ENCODE measurements around the gene VAT1L. TPM values are rescaled to one million over a fixed set of nuclear protein-coding genes. Genes with fewer than 3 reads are reported as not detected.

The VAT1L gene
- total and polyA plus RNA-seq, 2 donors: 5.8 to 33.2 TPM

DNA sequence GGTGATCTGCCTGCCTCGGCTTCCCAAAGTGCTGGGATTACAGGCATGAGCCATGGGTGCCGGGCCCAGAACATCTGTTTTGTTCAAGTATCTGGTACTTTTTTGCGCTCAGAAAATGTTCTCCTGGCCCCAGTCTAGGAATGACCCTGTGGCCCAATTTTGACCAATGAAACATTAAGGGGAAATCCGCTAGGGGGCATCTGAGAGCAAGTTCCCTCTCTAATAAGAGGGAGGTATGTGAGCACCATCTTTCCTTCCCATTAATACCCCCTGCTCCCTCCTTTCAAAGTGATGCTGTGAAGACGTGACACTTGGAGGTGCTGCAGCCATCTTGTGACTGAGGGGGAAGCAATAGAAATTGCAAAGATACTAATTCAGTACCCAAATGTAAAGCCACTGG lies 217.5 kb downstream of the VAT1L start:
- H3K4me1 ChIP-seq (ENCODE audit: insufficient read depth): no peaks in the 10 kb centered on the region
- 82% methylated on average over 5 of the region's 5 CpGs for WGBS

DNA sequence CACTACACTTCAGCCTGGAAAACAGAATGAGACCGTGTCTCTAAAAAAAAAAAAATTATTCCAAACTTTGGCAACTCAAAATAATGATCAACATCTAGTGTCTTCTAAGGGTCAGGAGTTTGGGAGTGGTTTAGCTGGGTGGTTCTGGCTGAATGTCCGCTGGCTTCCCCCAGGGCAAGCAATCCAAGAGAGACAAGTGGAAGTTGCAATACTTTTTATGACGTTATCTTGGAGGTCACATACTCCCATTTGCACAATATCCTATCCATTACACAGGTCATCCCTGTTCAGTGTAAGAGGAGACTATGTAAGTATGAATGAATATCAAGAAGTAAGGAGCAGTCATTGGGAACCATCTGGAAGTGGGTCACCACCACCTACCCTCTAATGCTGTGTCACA lies 218.8 kb downstream of the VAT1L start:
- Histone ChIP-seq H3K27ac (ENCODE audit: low read depth) (no peak overlapping the region), H3K4me3 (ENCODE audit: low read depth, low read length) (no peak overlapping the region), H3K4me1 (ENCODE audit: insufficient read depth) (no peaks in the 10 kb centered on the region), H3K36me3 (ENCODE audit: insufficient read depth) (no peaks in the 10 kb centered on the region)
- DNase-seq (ENCODE audit: extremely low spot score): no peak
- 71% methylated on average over 3 of the region's 3 CpGs for WGBS

More for the DNA sequence above, 217.5 kb downstream of the VAT1L start:
- no peaks in the 10 kb centered on the region for H3K36me3 ChIP-seq (ENCODE audit: insufficient read depth)
- no peak overlapping the region for H3K27ac ChIP-seq (ENCODE audit: low read depth)
- no peak for DNase-seq (ENCODE audit: extremely low spot score)
- H3K4me3 ChIP-seq (ENCODE audit: low read depth, low read length): no peak overlapping the region

DNA sequence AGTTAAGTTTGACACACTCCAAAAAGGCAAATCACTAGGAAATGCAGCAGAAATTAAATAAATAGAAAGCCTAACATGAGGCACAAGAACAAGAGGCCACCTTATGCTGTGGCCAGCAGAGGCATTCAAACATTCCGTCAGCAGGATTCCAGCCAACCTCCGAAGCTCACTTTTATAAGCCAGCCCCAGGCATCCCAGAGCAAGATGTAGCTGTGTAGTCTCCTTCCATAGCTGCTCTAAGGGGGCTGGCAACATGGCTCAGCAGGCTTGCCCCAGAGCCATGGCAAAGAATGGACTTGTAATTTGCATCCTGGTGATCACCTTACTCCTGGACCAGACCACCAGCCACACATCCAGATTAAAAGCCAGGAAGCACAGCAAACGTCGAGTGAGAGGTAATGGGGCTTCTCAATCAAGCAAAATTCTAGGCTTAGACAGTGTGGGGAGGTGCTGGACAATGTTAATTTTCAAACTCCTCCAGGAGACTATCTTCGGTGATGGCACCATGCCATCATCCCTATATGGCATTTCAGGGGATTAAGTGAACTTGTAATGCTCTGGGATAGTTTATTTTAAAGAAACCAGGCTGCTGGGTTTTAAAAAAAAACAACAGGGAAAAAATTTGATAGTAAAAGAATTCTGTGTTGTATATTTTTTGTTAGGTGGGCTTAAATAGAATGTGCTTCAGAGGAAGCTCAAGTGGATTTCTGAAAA lies 234.1 kb downstream of the VAT1L start, which contains the start of gene CLEC3A:
Gene CLEC3A (plus strand): TSS at position 202 of the 714 bp plus-strand sequence. CDS start 79 bp downstream, at position 281.
- no peak for DNase-seq (ENCODE audit: extremely low spot score)
- Histone ChIP-seq H3K4me3 (ENCODE audit: low read depth, low read length) (no peak within 1 kb of the TSS), H3K36me3 (ENCODE audit: insufficient read depth) (no peaks in the 10 kb centered on the region), H3K4me1 (ENCODE audit: insufficient read depth) (peaks cover 1% of the 10 kb centered on the region), H3K27ac (ENCODE audit: low read depth) (no peak within 1 kb of the TSS)
- WGBS: 16% methylated on average over 5 of the region's 5 CpGs

- WGBS: 90% methylated on average over 5 of the region's 5 CpGs
- no peak overlapping the region for H3K4me3 ChIP-seq (ENCODE audit: low read depth, low read length)
- H3K4me1 ChIP-seq (ENCODE audit: insufficient read depth): peaks cover 1% of the 10 kb centered on the region
- no peak overlapping the region for H3K27ac ChIP-seq (ENCODE audit: low read depth)
- DNase-seq (ENCODE audit: extremely low spot score): no peak
- H3K36me3 ChIP-seq (ENCODE audit: insufficient read depth): no peaks in the 10 kb centered on the region
These were observed 235.8 kb downstream of the VAT1L start for GRCh38 chr16:78024159-78024558.

DNA sequence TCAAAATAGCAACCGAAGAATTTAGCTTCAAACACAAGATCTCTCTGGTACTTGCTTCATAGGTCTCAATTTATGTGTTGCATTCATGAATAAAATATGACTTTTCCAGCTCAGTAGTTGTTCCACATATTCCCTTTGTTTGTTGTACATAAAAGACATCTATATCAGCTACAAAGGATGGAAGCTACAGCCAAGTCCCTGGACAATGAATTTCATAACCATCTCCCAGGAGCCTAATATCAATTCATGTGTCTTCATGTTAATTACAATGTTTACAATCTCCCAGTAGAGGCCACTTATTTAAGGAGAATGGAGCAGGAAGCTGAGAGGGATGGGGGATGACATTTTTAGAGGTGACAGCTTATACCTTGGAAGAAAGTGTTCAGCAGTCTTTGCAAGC lies 237.3 kb downstream of the VAT1L start:
- no peak overlapping the region for H3K27ac ChIP-seq (ENCODE audit: low read depth)
- WGBS: 92% methylated on average over 1 of the region's 1 CpG
- DNase-seq (ENCODE audit: extremely low spot score): no peak
- no peaks in the 10 kb centered on the region for H3K36me3 ChIP-seq (ENCODE audit: insufficient read depth)
- H3K4me3 ChIP-seq (ENCODE audit: low read depth, low read length): no peak overlapping the region
- H3K4me1 ChIP-seq (ENCODE audit: insufficient read depth): peaks cover 1% of the 10 kb centered on the region

- no peak for DNase-seq (ENCODE audit: extremely low spot score)
- Histone ChIP-seq H3K4me3 (ENCODE audit: low read depth, low read length) (no peak overlapping the region), H3K4me1 (ENCODE audit: insufficient read depth) (no peaks in the 10 kb centered on the region), H3K36me3 (ENCODE audit: insufficient read depth) (no peaks in the 10 kb centered on the region), H3K27ac (ENCODE audit: low read depth) (no peak overlapping the region)
- WGBS: 48% methylated on average over 3 of the region's 3 CpGs
These were observed 239.7 kb downstream of the VAT1L start for GRCh38 chr16:78028018-78028417.

Other genes with a start within 250 kb of the VAT1L start
- 11.6 TPM for gene NUDT7, start 66.0 kb upstream of the VAT1L start, total RNA-seq
- 17.1 TPM for gene NUDT7, start 66.0 kb upstream of the VAT1L start, polyA plus RNA-seq
- gene CLEC3A, start 234.0 kb downstream of the VAT1L start, total RNA-seq: 16.8 TPM
- 12.4 TPM for gene CLEC3A, start 234.0 kb downstream of the VAT1L start, polyA plus RNA-seq